KMS-11 (cell line): Measurements from ENCODE around the gene DLST.

Experiments used
- H2AFZ ChIP-seq: fragments of 200-600 bp; sonication (generic); 2 replicates; pipeline ENCODE4 v1.6.1; 2016; ENCODE audit warnings: antibody characterized with exemption, mixed run types, low read depth
- H3K27ac ChIP-seq: fragments of 200-600 bp; sonication (generic); 2 replicates; pipeline ENCODE4 v1.6.1; 2016; ENCODE audit warnings: mild to moderate bottlenecking, mixed run types
- H3K27me3 ChIP-seq: fragments of 200-600 bp; sonication (generic); 2 replicates; pipeline ENCODE4 v1.6.1; 2017; ENCODE audit warnings: mild to moderate bottlenecking, low read depth, mixed run types, moderate library complexity; ENCODE audit not compliant: insufficient read depth
- H3K36me3 ChIP-seq: fragments of 200-600 bp; sonication (generic); 2 replicates; pipeline ENCODE4 v1.6.1; 2017; ENCODE audit warnings: mild to moderate bottlenecking, mixed run types; ENCODE audit not compliant: insufficient read depth
- H3K4me1 ChIP-seq: fragments of 200-600 bp; sonication (generic); 2 replicates; pipeline ENCODE4 v1.6.1; 2016; ENCODE audit warnings: mild to moderate bottlenecking, low read depth, mixed run types; ENCODE audit not compliant: poor library complexity, severe bottlenecking
- H3K4me2 ChIP-seq: fragments of 200-600 bp; sonication (generic); 2 replicates; pipeline ENCODE4 v1.7.0; 2016; ENCODE audit warnings: mild to moderate bottlenecking, mixed run types
- H3K4me3 ChIP-seq: fragments of 200-600 bp; sonication (generic); IDR thresholded peaks from 2 replicates; pipeline ENCODE4 v1.6.1; 2017; ENCODE audit warnings: low read depth, low read length, mixed read lengths; ENCODE audit not compliant: insufficient read depth
- H3K79me2 ChIP-seq: fragments of 200-600 bp; sonication (generic); 2 replicates; pipeline ENCODE4 v1.6.1; 2016; ENCODE audit warnings: low read depth, mixed run types; ENCODE audit not compliant: insufficient read depth
- H3K9ac ChIP-seq: fragments of 200-600 bp; sonication (generic); 2 replicates; pipeline ENCODE4 v1.6.1; 2016; ENCODE audit warnings: mild to moderate bottlenecking, mixed run types
- H4K20me1 ChIP-seq: fragments of 200-600 bp; sonication (generic); 2 replicates; pipeline ENCODE4 v1.6.1; 2016; ENCODE audit warnings: mild to moderate bottlenecking, mixed run types; ENCODE audit not compliant: insufficient read depth
- TF ChIP-seq, protein P1 (sequence below): fragments of 200-600 bp; sonication (generic); conservative IDR thresholded peaks from 2 replicates; pipeline ENCODE4 v1.6.1; 2017; ENCODE audit warnings: low read depth, mild to moderate bottlenecking, antibody characterized with exemption, low read length, moderate library complexity, mixed read lengths

DLST gene

DNA sequence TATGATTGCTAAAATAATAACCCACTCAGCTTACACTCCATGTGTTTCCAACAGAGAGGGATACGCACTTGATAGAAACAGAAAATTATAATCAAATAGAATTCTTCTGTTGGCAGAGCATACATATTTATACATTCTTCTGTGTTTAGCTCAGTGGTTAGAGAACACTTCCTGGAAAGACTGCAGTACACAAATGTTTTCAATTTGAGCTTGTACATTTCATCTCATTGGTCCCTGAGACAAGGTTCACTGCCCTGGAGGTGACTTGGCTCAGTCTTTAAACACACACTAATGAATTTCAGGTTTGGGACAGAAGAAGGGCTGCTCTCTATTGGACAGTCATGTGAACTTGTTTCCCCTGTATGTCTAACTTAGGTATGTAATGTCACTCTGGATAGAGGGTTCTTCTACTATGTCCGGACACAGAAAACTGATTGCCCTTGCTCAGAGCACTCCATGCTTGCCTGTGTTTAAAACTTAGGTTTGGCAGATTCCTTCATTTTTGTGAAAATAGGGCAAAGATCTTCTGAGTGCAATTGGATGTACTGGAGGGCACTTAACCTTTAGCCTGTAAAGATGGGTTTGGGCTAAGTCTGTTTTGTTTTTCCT is 28.7 kb upstream of the DLST start:
- Histone ChIP-seq H3K27ac (no peak overlapping the region), H3K4me3 (no peak overlapping the region), H3K9ac (no peak overlapping the region), H3K4me2 (no peak overlapping the region), H2AFZ (no peak overlapping the region), H3K4me1 (no peaks in the 10 kb centered on the region), H3K27me3 (no peaks in the 10 kb centered on the region), H3K79me2 (no peaks in the 10 kb centered on the region), H4K20me1 (no peaks in the 10 kb centered on the region), H3K36me3 (no peaks in the 10 kb centered on the region)
- TF ChIP-seq, protein P1, sequence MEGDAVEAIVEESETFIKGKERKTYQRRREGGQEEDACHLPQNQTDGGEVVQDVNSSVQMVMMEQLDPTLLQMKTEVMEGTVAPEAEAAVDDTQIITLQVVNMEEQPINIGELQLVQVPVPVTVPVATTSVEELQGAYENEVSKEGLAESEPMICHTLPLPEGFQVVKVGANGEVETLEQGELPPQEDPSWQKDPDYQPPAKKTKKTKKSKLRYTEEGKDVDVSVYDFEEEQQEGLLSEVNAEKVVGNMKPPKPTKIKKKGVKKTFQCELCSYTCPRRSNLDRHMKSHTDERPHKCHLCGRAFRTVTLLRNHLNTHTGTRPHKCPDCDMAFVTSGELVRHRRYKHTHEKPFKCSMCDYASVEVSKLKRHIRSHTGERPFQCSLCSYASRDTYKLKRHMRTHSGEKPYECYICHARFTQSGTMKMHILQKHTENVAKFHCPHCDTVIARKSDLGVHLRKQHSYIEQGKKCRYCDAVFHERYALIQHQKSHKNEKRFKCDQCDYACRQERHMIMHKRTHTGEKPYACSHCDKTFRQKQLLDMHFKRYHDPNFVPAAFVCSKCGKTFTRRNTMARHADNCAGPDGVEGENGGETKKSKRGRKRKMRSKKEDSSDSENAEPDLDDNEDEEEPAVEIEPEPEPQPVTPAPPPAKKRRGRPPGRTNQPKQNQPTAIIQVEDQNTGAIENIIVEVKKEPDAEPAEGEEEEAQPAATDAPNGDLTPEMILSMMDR: no peak

DNA sequence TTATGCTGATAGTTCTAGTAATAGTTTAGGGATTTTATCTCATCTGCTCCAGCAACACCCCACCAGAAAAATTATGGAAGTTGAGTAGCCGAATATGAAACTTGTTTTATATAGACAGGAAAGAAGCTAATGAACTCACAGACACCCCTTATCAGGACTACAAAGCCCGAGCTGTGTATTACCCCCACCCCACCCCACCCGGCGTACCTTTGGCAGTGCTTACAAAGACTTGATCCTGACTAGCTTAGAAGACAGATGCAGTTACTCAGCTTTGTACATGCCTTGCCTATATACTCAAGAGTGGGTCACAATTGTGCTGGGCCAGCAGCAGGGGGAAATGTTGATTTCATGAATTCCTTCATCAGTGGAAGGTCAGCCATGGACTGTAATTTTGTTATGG is 28.1 kb upstream of the DLST start:
- Histone ChIP-seq H2AFZ (no peak overlapping the region), H3K4me3 (no peak overlapping the region), H3K9ac (no peak overlapping the region), H4K20me1 (no peaks in the 10 kb centered on the region), H3K27me3 (no peaks in the 10 kb centered on the region), H3K27ac (no peak overlapping the region), H3K36me3 (no peaks in the 10 kb centered on the region), H3K4me1 (no peaks in the 10 kb centered on the region), H3K79me2 (no peaks in the 10 kb centered on the region), H3K4me2 (no peak overlapping the region)
- TF ChIP-seq, protein P1: no peak

DNA sequence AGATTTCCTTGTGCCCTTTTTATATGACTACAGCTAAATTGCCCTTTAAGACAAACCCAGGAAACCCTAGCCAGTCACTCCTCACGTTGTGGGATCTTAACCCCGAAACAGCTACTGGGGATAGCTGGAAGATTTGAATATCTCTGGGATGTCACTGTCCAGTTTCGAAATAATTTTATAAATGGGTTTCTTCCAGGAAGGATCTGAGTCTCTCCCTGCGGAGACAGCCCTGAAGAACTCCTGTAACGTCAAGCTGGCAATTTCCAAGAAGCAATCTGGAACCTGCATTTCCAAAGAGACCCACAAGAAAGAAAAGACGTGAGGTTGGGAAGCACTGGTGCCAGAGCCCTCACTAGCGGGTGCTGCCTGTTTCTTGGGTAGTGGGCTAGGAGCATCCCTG is 26.7 kb upstream of the DLST start:
- no peaks in the 10 kb centered on the region for H3K4me1 ChIP-seq
- no peak overlapping the region for H3K27ac ChIP-seq
- no peaks in the 10 kb centered on the region for H3K27me3 ChIP-seq
- no peaks in the 10 kb centered on the region for H4K20me1 ChIP-seq
- H2AFZ ChIP-seq: no peak overlapping the region
- no peak overlapping the region for H3K4me2 ChIP-seq
- TF ChIP-seq, protein P1: no peak
- H3K36me3 ChIP-seq: no peaks in the 10 kb centered on the region
- no peaks in the 10 kb centered on the region for H3K79me2 ChIP-seq
- no peak overlapping the region for H3K4me3 ChIP-seq
- H3K9ac ChIP-seq: no peak overlapping the region

DNA sequence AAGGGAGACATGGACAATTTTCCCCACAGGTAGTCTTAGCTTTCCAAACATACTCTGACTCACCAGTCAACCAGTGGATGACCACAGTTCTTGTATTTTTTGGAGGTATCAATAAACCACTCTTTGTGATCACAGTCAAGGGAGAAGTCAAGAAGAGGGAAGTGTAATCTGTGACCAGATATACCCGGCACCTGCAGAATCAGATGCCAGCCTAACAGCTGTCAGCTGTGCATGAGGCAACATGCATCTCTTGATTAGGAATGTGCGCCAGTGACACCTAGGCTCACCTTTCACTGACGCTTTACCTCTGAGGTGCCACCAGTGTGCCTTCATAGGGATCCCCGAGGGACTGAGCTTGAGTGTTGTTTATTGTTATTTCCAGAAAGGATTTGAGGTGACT is 25.8 kb upstream of the DLST start:
- Histone ChIP-seq H2AFZ (no peak overlapping the region), H4K20me1 (no peaks in the 10 kb centered on the region), H3K4me2 (no peak overlapping the region), H3K4me1 (peaks cover 5% of the 10 kb centered on the region), H3K9ac (no peak overlapping the region), H3K79me2 (no peaks in the 10 kb centered on the region), H3K27ac (no peak overlapping the region), H3K4me3 (no peak overlapping the region), H3K36me3 (no peaks in the 10 kb centered on the region), H3K27me3 (no peaks in the 10 kb centered on the region)
- TF ChIP-seq, protein P1: no peak
